ENCODE data around the gene TLCD4. TPM values are rescaled to one million over a fixed set of nuclear protein-coding genes. Genes with fewer than 3 reads are reported as not detected.

TLCD4 gene
- total and polyA plus RNA-seq, 2 of the 8 experiments (the other 6 are each of a cell fraction or from before 2014, with no cell fraction given), result 0.79 to 4.2 TPM

GRCh38 chr1:95145493-95145892 is 28.3 kb downstream of the TLCD4 start:
- Histone ChIP-seq H3K9me3 (ENCODE audit: insufficient read depth in 2 of 2, low read depth in 1 of 2, low read length in 1 of 2) (no peaks in the 10 kb centered on the region), H2BK15ac (ENCODE audit: low read length) (no peak overlapping the region), H3K36me3 (ENCODE audit: control insufficient read depth in 2 of 4, insufficient read depth in 4 of 4, low read length in 3 of 4) (no peaks in the 10 kb centered on the region), H3K23ac (ENCODE audit: insufficient read length) (no peak overlapping the region), H3K23me2 (ENCODE audit: low read depth, low read length) (no peaks in the 10 kb centered on the region), H3K4me2 (ENCODE audit: insufficient read depth in 1 of 2, low read depth in 2 of 2, low read length in 2 of 2) (no peak overlapping the region), H4K20me1 (replicated peaks in 1 of 2; ENCODE audit: control insufficient read depth in 1 of 2, insufficient read depth in 2 of 2, low read length in 2 of 2) (no peaks in the 10 kb centered on the region), H3K79me1 (ENCODE audit: low read depth, low read length) (no peaks in the 10 kb centered on the region), H3K18ac (ENCODE audit: extremely low read depth, low read length) (no peak overlapping the region), H2BK5ac (ENCODE audit: low read depth, low read length) (no peak overlapping the region), H4K8ac (ENCODE audit: extremely low read depth, insufficient read depth, low read length) (no peak overlapping the region), H2BK12ac (ENCODE audit: low read depth, low read length) (no peak overlapping the region), H3K4me1 (replicated peaks in 1 of 4; ENCODE audit: control insufficient read depth in 3 of 4, insufficient read depth in 4 of 4, low read length in 3 of 4) (0 out of 7 replicates have a peak, but pooled peaks cover 0 to 3% (median 0%) of the 10 kb centered on the region in 4 experiments), H3K4ac (replicated peaks; ENCODE audit: insufficient read length, low read depth, low read length) (no peak overlapping the region), H2BK120ac (replicated peaks; ENCODE audit: low read depth, low read length) (no peak overlapping the region), H4K91ac (replicated peaks; ENCODE audit: insufficient read length, low read length) (no peak overlapping the region), H4K5ac (ENCODE audit: insufficient read length, low read depth, low read length) (no peak overlapping the region), H2AK5ac (ENCODE audit: low read depth, low read length) (no peak overlapping the region), H3K9ac (replicated peaks in 1 of 4; ENCODE audit: extremely low read depth in 1 of 4, low read depth in 3 of 4, low read length in 3 of 4) (no peak overlapping the region), H3K56ac (replicated peaks; ENCODE audit: insufficient read length, low read depth, low read length) (no peak overlapping the region), H3K27ac (ENCODE audit: low read depth, low read length) (no peak overlapping the region), H3K4me3 (ENCODE audit: extremely low read depth in 1 of 4, insufficient read depth in 2 of 4, low read depth in 3 of 4, low read length in 4 of 4) (no peak overlapping the region), H3K27me3 (replicated peaks in 1 of 4; ENCODE audit: control insufficient read depth in 3 of 4, extremely low read depth in 1 of 4, insufficient read depth in 3 of 4, low read length in 3 of 4) (no peaks in the 10 kb centered on the region), H2AFZ (ENCODE audit: low read length) (no peak overlapping the region), H3K79me2 (ENCODE audit: control insufficient read depth in 1 of 2, insufficient read depth in 2 of 2, low read length in 2 of 2) (no peaks in the 10 kb centered on the region), H2BK20ac (ENCODE audit: low read length) (no peak overlapping the region), H3K14ac (ENCODE audit: insufficient read length) (no peak overlapping the region)
- TF ChIP-seq NANOG (IDR thresholded peaks at IDR 0.05; ENCODE audit: insufficient read depth, low read depth, low read length, poor library complexity, severe bottlenecking), result no peak
- no peak for FAIRE-seq
- WGBS, 2 experiments (ENCODE audit: extremely low coverage in 1 of 2, insufficient coverage in 1 of 2, insufficient read length in 1 of 2, insufficient replicate concordance in 2 of 2, low coverage in 1 of 2, low lambda C conversion rate in 2 of 2, missing lambda C conversion rate in 1 of 2), result 100% methylated on average over 1 of the region's 1 CpG; no CpG with 5 or more reads in 1 of the 2 experiments
- ChIA-PET POLR2A (ENCODE audit: partially characterized antibody) (no interaction called here), CTCF (ENCODE audit: partially characterized antibody) (no interaction called here)
- DNase-seq (ENCODE audit: low read depth in 1 of 2, low spot score in 2 of 2), result no peak

All from H1 (cell line).